Naive thymus-derived CD4-positive, alpha-beta T cell (primary cell): Measurements from ENCODE around the gene C1QC. TPM values are rescaled to one million over a fixed set of nuclear protein-coding genes. Genes with fewer than 3 reads are reported as not detected.

Experiments used
- ATAC-seq: fragments of 150-1000 bp; cut with Tn5 transposase; 2 replicates; pipeline ENCODE4 v1.10.0; 2021; ENCODE audit warnings: mild to moderate bottlenecking, moderate library complexity
- CTCF ChIA-PET: fragments of 350-600 bp; sonication (Branson Sonifier 250); formaldehyde crosslinking; loops from one replicate; lab custom pipeline; 2021; ENCODE audit warnings: antibody characterized with exemption; lab: Charles Lee
- POLR2A ChIA-PET: fragments of 350-600 bp; sonication (Branson Sonifier 250); formaldehyde crosslinking; loops from one replicate; lab custom pipeline; 2021; ENCODE audit warnings: antibody characterized with exemption, inconsistent platforms; lab: Charles Lee
- DNase-seq, 9 donors: peaks; one replicate each; pipeline versions ENCODE4 v3.0.0 to v3.0.0-alpha.2; 2020 to 2022; ENCODE audit warnings: mixed read lengths in 1 of 9
- H3K27ac ChIP-seq: one replicate; pipeline ENCODE4 v1.7.0; 2013; ENCODE audit warnings: mild to moderate bottlenecking, low read depth, low read length, moderate library complexity
- H3K27me3 ChIP-seq, 2 donors: one replicate each; pipeline ENCODE4 v1.7.0; 2013; ENCODE audit warnings: low read length in 2 of 2, mild to moderate bottlenecking in 2 of 2, moderate library complexity in 2 of 2; ENCODE audit not compliant: control insufficient read depth in 2 of 2, insufficient read depth in 2 of 2
- H3K36me3 ChIP-seq, 3 experiments: 1 replicate in 2 of 3; 2 replicates in 1 of 3; pipeline ENCODE4 v1.7.0; 2013; ENCODE audit warnings: low read length in 3 of 3, mild to moderate bottlenecking in 3 of 3, moderate library complexity in 1 of 3; ENCODE audit not compliant: insufficient read depth in 3 of 3, control insufficient read depth in 2 of 3
- H3K4me1 ChIP-seq, 2 donors: one replicate each; pipeline ENCODE4 v1.7.0; 2013; ENCODE audit warnings: low read length in 2 of 2, mild to moderate bottlenecking in 2 of 2, moderate library complexity in 1 of 2; ENCODE audit not compliant: control insufficient read depth in 2 of 2, insufficient read depth in 2 of 2
- H3K4me3 ChIP-seq: 2 replicates; pipeline ENCODE4 v1.7.0; 2013; ENCODE audit warnings: mild to moderate bottlenecking, low read length
- H3K9me3 ChIP-seq, 3 experiments: 1 replicate in 2 of 3; 2 replicates in 1 of 3; pipeline ENCODE4 v1.7.0; 2013; ENCODE audit warnings: low read length in 3 of 3; ENCODE audit not compliant: control insufficient read depth in 2 of 3
- H3K27ac Mint-ChIP-seq, 9 donors: one replicate each; pipeline ENCODE4 v1.8.0; 2020 to 2022; ENCODE audit warnings: mixed read lengths in 9 of 9, mild to moderate bottlenecking in 8 of 9, moderate library complexity in 5 of 9, inconsistent platforms in 2 of 9
- H3K27me3 Mint-ChIP-seq, 5 donors: one replicate each; pipeline ENCODE4 v1.8.0; 2021 to 2022; ENCODE audit warnings: mixed read lengths in 5 of 5, mild to moderate bottlenecking in 1 of 5
- H3K36me3 Mint-ChIP-seq, 5 donors: one replicate each; pipeline ENCODE4 v1.8.0; 2020 to 2022; ENCODE audit warnings: mixed read lengths in 5 of 5, mild to moderate bottlenecking in 3 of 5, inconsistent platforms in 1 of 5
- H3K4me1 Mint-ChIP-seq, 7 donors: one replicate each; pipeline ENCODE4 v1.8.0; 2020 to 2022; ENCODE audit warnings: mixed read lengths in 7 of 7, mild to moderate bottlenecking in 3 of 7, inconsistent platforms in 1 of 7
- H3K4me3 Mint-ChIP-seq, 10 donors: one replicate each; pipeline ENCODE4 v1.8.0; 2020 to 2022; ENCODE audit warnings: mild to moderate bottlenecking in 10 of 10, mixed read lengths in 10 of 10, moderate library complexity in 6 of 10, inconsistent platforms in 2 of 10
- H3K9me3 Mint-ChIP-seq, 11 donors: one replicate each; pipeline ENCODE4 v1.8.0; 2020 to 2022; ENCODE audit warnings: mixed read lengths in 11 of 11, mild to moderate bottlenecking in 4 of 11, inconsistent platforms in 1 of 11, moderate library complexity in 1 of 11
- intact Hi-C, 2 donors: fragments of 100-400 bp; cut with micrococcal nuclease; formaldehyde crosslinking; loops; one replicate each; pipeline ENCODE4 v1.15.1; 2023
- polyA plus RNA-seq, 2 donors: library from polyadenylated mRNA; unstranded; fragments of 300-500 nt; fragmentation: Illumina TruSeq; gene quantifications; one replicate each; pipeline ENCODE4 v1.2.3, GENCODE V29; 2021
- total RNA-seq, 6 experiments: library from RNA in 5 of 6; stranded (reverse) in 5 of 6; gene quantifications; 1 replicate in 5 of 6; 2 replicates in 1 of 6; pipeline ENCODE4 v1.2.3 and lab custom pipeline; 2021 to 2026

C1QC gene
- total and polyA plus RNA-seq, 7 experiments from 2014 or later: 5.1 to 5.2 TPM; not detected in 5

DNA sequence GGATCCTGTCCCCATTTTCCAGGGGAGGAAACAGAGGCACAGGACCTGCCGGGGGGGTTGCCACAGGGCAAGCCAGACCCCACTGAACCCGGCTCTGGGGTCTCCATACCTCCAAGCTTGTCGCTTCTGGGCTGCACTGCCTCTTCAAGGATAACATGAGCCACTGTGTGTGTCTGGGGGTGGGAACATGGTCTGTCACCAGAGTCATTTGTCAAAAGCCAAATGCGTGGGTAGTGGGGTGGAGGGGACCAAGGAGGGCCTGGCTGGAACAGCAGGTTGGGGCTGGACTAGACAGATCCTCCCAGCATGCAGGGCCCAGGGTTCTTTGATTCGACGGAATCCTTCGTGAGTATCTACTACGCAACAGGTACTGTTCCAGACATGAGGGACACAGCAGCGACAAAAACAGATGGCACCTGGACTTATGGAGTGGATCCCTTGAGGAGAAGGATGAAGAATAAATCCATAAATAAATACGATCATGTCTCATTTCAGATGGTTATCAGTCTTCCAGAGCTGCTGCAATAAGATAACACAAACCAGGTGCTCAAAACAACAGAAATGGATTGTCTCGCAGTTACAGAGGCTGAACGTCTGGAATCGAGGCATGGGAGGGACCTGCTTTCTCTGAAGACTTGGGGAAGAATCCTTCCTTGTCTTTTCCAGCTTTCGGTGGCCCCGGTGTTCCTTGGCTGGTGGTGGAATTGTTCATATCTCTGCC, 38.3 kb downstream of the C1QC start:
- intact Hi-C loops: no loop called here
- Mint-ChIP-seq H3K4me3 (no peak overlapping the region), H3K27me3 (peaks cover 3 to 23% (median 11%) of the 10 kb centered on the region in 5 donors), H3K4me1 (no peaks in the 10 kb centered on the region), H3K27ac (no peak overlapping the region), H3K9me3 (peaks cover 0 to 2% (median 0%) of the 10 kb centered on the region in 11 donors), H3K36me3 (no peaks in the 10 kb centered on the region)
- H3K36me3 ChIP-seq: no peaks in the 10 kb centered on the region
- ChIA-PET CTCF (no interaction called here), POLR2A (no interaction called here)
- H3K4me1 ChIP-seq: no peaks in the 10 kb centered on the region
- H3K27ac ChIP-seq: no peak overlapping the region
- H3K27me3 ChIP-seq: no peaks in the 10 kb centered on the region
- H3K9me3 ChIP-seq: no peaks in the 10 kb centered on the region
- no peak overlapping the region for H3K4me3 ChIP-seq
- ATAC-seq: no peak
- no peak for DNase-seq

DNA sequence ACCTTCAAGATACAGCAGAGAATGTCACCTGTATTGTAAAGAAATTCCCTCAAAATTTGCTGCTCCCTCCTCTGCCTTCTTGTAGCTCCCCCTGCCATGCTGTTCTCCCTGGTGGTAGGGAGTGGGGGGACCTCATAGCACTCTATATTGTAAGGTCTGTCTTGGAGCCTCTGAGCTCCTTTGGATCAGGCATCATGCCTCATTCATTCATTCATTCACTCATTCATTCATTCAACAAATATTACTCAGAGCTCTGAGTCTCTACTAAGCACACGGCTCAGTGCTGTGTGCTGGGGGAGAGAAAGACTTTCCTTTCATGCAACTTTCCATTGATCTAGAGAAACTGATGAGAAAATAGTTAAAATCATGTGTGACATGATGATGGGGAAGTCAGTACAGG, 40.1 kb downstream of the C1QC start:
- ATAC-seq (no peak), DNase-seq (no peak)
- ChIA-PET POLR2A (no interaction called here), CTCF (no interaction called here)
- Histone ChIP-seq H3K36me3 (no peaks in the 10 kb centered on the region), H3K4me3 (no peak overlapping the region), H3K27ac (no peak overlapping the region), H3K4me1 (no peaks in the 10 kb centered on the region), H3K9me3 (no peaks in the 10 kb centered on the region), H3K27me3 (no peaks in the 10 kb centered on the region)
- Mint-ChIP-seq H3K27ac (no peak overlapping the region), H3K36me3 (no peaks in the 10 kb centered on the region), H3K4me1 (no peaks in the 10 kb centered on the region), H3K4me3 (no peak overlapping the region), H3K27me3 (peaks cover 6 to 39% (median 14%) of the 10 kb centered on the region in 5 donors), H3K9me3 (peaks cover 0 to 2% (median 0%) of the 10 kb centered on the region in 11 donors)
- intact Hi-C loops: no loop called here

DNA sequence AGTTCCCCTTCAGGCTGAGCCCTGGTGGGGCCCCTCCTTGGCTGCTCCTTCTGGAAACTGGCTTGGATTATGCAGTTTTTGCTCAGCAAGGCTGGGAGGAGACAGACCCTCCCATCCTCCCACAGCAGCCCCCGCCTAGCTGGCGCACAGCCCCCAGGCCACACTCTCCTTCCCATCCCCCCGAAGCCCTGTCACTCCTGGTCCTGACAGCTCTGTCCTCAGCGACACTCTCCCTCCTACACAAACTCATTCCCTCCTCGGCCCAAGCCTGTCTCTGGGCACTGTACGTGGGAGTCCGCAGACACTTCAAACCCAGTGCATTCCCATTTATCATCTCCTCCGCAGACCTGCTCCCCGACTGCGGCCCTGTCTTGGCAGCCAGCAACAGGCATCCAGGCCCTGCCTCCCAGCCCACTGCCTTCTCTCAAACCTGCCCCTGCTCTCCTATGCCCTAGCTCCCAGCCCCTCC, 42.2 kb downstream of the C1QC start:
- Histone ChIP-seq H3K4me1 (no peaks in the 10 kb centered on the region), H3K9me3 (no peaks in the 10 kb centered on the region), H3K4me3 (no peak overlapping the region), H3K27me3 (no peaks in the 10 kb centered on the region), H3K36me3 (no peaks in the 10 kb centered on the region), H3K27ac (no peak overlapping the region)
- H3K9me3 Mint-ChIP-seq: peaks cover 0 to 2% (median 0%) of the 10 kb centered on the region in 11 donors
- CTCF ChIA-PET: no interaction called here
- H3K4me3 Mint-ChIP-seq: peak overlapping the region in 1 of 10 donors; percentile 61
- H3K4me1 Mint-ChIP-seq: no peaks in the 10 kb centered on the region
- H3K27me3 Mint-ChIP-seq: peaks cover 6 to 46% (median 16%) of the 10 kb centered on the region in 5 donors
- no peak overlapping the region for H3K27ac Mint-ChIP-seq
- intact Hi-C loops: no loop called here
- POLR2A ChIA-PET: no interaction called here
- no peaks in the 10 kb centered on the region for H3K36me3 Mint-ChIP-seq
- no peak for DNase-seq
- ATAC-seq: no peak

DNA sequence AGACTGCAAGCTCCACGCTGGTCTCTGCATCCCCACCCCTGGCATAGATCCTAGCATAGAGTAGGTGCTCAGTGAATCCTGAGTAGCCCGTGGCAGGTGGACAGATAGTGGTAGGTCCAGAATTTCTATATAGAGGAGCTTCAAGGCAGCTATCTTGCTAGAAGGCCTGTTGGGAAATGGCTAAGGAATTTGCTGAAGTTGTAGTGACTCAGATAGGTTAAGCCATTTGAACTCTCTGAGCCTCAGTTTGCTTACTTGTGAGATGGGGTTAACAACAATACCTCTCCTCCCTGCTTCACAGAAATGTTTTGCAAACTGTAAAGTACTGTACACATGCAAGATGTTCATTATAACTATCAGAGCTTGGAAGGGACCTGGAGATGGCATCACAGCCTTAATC, 43.8 kb downstream of the C1QC start:
- POLR2A ChIA-PET: no interaction called here
- H3K27me3 Mint-ChIP-seq: peaks cover 6 to 46% (median 16%) of the 10 kb centered on the region in 5 donors
- H3K4me1 Mint-ChIP-seq: no peaks in the 10 kb centered on the region

DNA sequence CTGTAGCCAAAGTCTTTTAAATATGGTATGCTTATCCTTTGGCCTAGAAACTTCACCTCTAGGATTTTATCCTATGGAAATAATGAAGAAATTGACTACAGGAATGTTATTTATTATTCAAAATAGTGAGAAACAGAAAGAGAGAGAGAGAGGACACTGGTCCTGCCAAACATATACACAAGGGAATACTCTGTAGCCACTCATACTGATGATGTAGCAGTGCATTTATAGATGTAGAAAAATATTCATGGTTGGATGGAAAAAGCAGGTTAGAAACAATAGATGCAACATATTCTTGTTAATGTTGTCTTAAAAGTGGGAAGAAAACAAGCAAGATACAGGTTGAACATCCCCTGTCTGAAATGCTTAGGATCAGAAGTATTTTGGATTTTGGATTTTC, 45.0 kb downstream of the C1QC start:
- no peaks in the 10 kb centered on the region for H3K4me1 Mint-ChIP-seq
- H3K27me3 ChIP-seq: no peaks in the 10 kb centered on the region
- H3K36me3 ChIP-seq: no peaks in the 10 kb centered on the region
- ATAC-seq (no peak), DNase-seq (no peak)
- ChIA-PET POLR2A (no interaction called here), CTCF (no interaction called here)
- peaks cover 0 to 1% (median 0%) of the 10 kb centered on the region in 11 donors for H3K9me3 Mint-ChIP-seq
- H3K27me3 Mint-ChIP-seq: peaks cover 6 to 46% (median 16%) of the 10 kb centered on the region in 5 donors
- intact Hi-C loops: no loop called here
- no peak overlapping the region for H3K4me3 Mint-ChIP-seq
- H3K27ac ChIP-seq: no peak overlapping the region
- H3K9me3 ChIP-seq: no peaks in the 10 kb centered on the region
- no peaks in the 10 kb centered on the region for H3K4me1 ChIP-seq
- no peak overlapping the region for H3K4me3 ChIP-seq
- no peaks in the 10 kb centered on the region for H3K36me3 Mint-ChIP-seq
- H3K27ac Mint-ChIP-seq: no peak overlapping the region

More for the DNA sequence above, 43.8 kb downstream of the C1QC start:
- Histone ChIP-seq H3K27ac (no peak overlapping the region), H3K27me3 (no peaks in the 10 kb centered on the region), H3K4me1 (no peaks in the 10 kb centered on the region), H3K36me3 (no peaks in the 10 kb centered on the region), H3K9me3 (no peaks in the 10 kb centered on the region), H3K4me3 (no peak overlapping the region)
- DNase-seq (no peak), ATAC-seq (no peak)
- intact Hi-C loops: no loop called here
- Mint-ChIP-seq H3K27ac (no peak overlapping the region), H3K4me3 (no peak overlapping the region), H3K36me3 (no peaks in the 10 kb centered on the region), H3K9me3 (peaks cover 0 to 2% (median 0%) of the 10 kb centered on the region in 11 donors)
- CTCF ChIA-PET: no interaction called here

DNA sequence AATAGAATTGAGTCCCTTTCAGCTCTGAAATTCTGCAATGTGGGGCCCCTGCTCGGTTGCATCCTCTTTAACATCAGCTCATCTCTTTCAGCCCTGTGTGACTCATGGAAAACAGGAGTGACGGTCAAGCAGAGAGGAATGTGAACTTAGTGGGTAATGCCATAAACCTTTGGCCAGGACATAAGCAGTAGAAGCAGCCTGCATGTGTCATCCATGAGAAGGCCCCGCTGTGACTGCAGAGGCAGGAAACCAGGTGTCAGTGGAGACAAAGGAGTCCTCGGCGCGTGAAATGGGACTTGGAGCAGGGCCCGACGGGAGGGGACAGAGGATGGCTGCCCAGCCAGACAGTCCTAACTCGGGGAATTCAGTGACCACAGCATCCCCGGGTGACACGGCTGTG, 46.1 kb downstream of the C1QC start:
- Histone ChIP-seq H3K4me3 (no peak overlapping the region), H3K4me1 (no peaks in the 10 kb centered on the region), H3K36me3 (no peaks in the 10 kb centered on the region), H3K27me3 (no peaks in the 10 kb centered on the region), H3K27ac (no peak overlapping the region), H3K9me3 (no peaks in the 10 kb centered on the region)
- Mint-ChIP-seq H3K27me3 (peaks cover 6 to 37% (median 11%) of the 10 kb centered on the region in 5 donors), H3K9me3 (no peaks in the 10 kb centered on the region), H3K36me3 (no peaks in the 10 kb centered on the region), H3K4me3 (no peak overlapping the region), H3K4me1 (no peaks in the 10 kb centered on the region), H3K27ac (no peak overlapping the region)
- ATAC-seq (no peak), DNase-seq (no peak)
- ChIA-PET POLR2A (no interaction called here), CTCF (interaction anchor here (0.6 kb wide), 1 partner anchor 805 kb away, joined by 5 read pairs; no protein-coding TSS in a partner anchor)
- intact Hi-C loops: no loop called here
